ENCODE results near the gene PSMD6. TPM values are rescaled to one million over a fixed set of nuclear protein-coding genes. Genes with fewer than 3 reads are reported as not detected.

The PSMD6 gene
- total and polyA plus RNA-seq, 9 of the 15 experiments (the other 6 are each of a cell fraction or from before 2014, with no cell fraction given): 78.2 to 133 (median 113) TPM

GRCh38 chr3:63976161-63976871, 47.0 kb downstream of the PSMD6 start:
- TF ChIP-seq FOXK1 (CRISPR knock-in tag; IDR thresholded peaks at IDR 0.05; ENCODE audit: borderline replicate concordance): no peak
- no peak for TF ChIP-seq CBX2 (IDR thresholded peaks at IDR 0.05; ENCODE audit: insufficient read depth, low read length, poor library complexity, severe bottlenecking)
- no peak for TF ChIP-seq CEBPG (CRISPR knock-in tag; IDR thresholded peaks at IDR 0.05)
- TF ChIP-seq CEBPG (tag; conservative IDR thresholded peaks at IDR 0.05 in 1 of 2, IDR thresholded peaks at IDR 0.05 in 1 of 2): peak; percentile 54 to 84
- TF ChIP-seq E4F1 (CRISPR knock-in tag; IDR thresholded peaks at IDR 0.05; ENCODE audit: borderline replicate concordance): no peak
- TF ChIP-seq CEBPB (tag; IDR thresholded peaks at IDR 0.05): peak; percentile 89
- no peak for TF ChIP-seq ZNF282 (CRISPR knock-in tag; IDR thresholded peaks at IDR 0.05)
- ChIA-PET POLR2A (interaction anchor here (1.0 to 2.1 kb wide), 3 partner anchors 9 to 22 kb away, joined by 3 to 7 read pairs (median 3); no protein-coding TSS in a partner anchor), CTCF (ENCODE audit: low intra/inter-chr PET ratio) (no interaction called here)
- FAIRE-seq (no peak), DNase-seq (ENCODE audit: extremely low read depth in 1 of 4, low spot score in 3 of 4) (no peak), ATAC-seq (no peak)
- no peaks in the 10 kb centered on the region for H4K20me1 ChIP-seq (replicated peaks; ENCODE audit: control insufficient read depth, insufficient read depth, low read length)
- H3K4me3 ChIP-seq: no peak overlapping the region
- H3K4me1 ChIP-seq (replicated peaks in 1 of 2; ENCODE audit: control insufficient read depth in 2 of 2, insufficient read depth in 2 of 2, low read length in 2 of 2): no peaks in the 10 kb centered on the region; a peak in 1 of 5 replicates
- no peaks in the 10 kb centered on the region for H3K27me3 ChIP-seq (ENCODE audit: control insufficient read depth in 2 of 2, insufficient read depth in 2 of 2, low read length in 2 of 2)
- H3K9ac ChIP-seq (ENCODE audit: insufficient read depth in 1 of 2, low read depth in 2 of 2, low read length in 2 of 2): no peak overlapping the region
- peaks cover 20% of the 10 kb centered on the region for H3K36me3 ChIP-seq (ENCODE audit: control insufficient read depth, insufficient read depth, low read length)
- H3K27ac ChIP-seq (ENCODE audit: extremely low read depth, low read depth, low read length): no peak overlapping the region
- BruUV-seq (replicated peaks): no TSS peak
- 93% methylated on average over 3 of the region's 4 CpGs for WGBS (ENCODE audit: insufficient coverage, low coverage, missing lambda C conversion rate)
- peaks cover 20% of the 10 kb centered on the region for H3K79me2 ChIP-seq (ENCODE audit: control insufficient read depth, insufficient read depth, low read length)
- no peak overlapping the region for H3K4me2 ChIP-seq (ENCODE audit: insufficient read depth, low read length)
- no peaks in the 10 kb centered on the region for H3K9me3 ChIP-seq (replicated peaks; ENCODE audit: control insufficient read depth, insufficient read depth, low read depth, low read length)
- H3K9me1 ChIP-seq (ENCODE audit: control insufficient read depth, insufficient read depth, low read length): no peaks in the 10 kb centered on the region
- no peak overlapping the region for H2AFZ ChIP-seq (ENCODE audit: low read depth, low read length)
- in situ Hi-C loops (cut with MboI) (no loop called here), intact Hi-C loops (cut with micrococcal nuclease) (no loop called here)

All from K562 (cell line).